ENCODE measurements around the gene OTOR.

The OTOR gene

DNA sequence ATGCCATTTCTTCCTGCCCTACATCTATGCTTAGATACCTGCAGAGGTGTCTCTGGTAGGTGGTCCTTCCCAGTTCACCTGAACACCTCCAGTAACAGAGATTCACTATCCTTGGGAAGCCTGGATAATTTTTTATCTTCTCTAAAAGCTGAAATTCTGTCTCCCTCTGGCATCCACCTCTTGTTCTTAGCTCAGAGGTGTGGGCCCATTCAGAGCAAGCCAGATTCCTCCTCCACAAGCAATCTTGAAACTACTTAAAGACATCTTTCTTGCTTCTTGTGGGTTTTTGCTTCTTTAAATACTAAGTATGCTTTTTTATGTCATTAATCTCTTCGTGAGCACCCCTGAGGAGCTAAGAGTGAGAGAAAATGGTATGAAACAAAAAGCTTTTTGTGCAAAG lies 28.7 kb upstream of the OTOR start:
- no peak for TF ChIP-seq EZH2phosphoT487 (conservative IDR thresholded peaks at IDR 0.05; ENCODE audit: low read length)
- TF ChIP-seq, protein P1, sequence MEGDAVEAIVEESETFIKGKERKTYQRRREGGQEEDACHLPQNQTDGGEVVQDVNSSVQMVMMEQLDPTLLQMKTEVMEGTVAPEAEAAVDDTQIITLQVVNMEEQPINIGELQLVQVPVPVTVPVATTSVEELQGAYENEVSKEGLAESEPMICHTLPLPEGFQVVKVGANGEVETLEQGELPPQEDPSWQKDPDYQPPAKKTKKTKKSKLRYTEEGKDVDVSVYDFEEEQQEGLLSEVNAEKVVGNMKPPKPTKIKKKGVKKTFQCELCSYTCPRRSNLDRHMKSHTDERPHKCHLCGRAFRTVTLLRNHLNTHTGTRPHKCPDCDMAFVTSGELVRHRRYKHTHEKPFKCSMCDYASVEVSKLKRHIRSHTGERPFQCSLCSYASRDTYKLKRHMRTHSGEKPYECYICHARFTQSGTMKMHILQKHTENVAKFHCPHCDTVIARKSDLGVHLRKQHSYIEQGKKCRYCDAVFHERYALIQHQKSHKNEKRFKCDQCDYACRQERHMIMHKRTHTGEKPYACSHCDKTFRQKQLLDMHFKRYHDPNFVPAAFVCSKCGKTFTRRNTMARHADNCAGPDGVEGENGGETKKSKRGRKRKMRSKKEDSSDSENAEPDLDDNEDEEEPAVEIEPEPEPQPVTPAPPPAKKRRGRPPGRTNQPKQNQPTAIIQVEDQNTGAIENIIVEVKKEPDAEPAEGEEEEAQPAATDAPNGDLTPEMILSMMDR (IDR thresholded peaks at IDR 0.05; ENCODE audit: insufficient read depth, low read length, poor library complexity, severe bottlenecking), result no peak
- Histone ChIP-seq H3K27ac (ENCODE audit: low read depth, low read length) (no peak overlapping the region), H3K9me3 (ENCODE audit: insufficient read depth, low read length) (no peaks in the 10 kb centered on the region), H3K9ac (ENCODE audit: low read length) (no peak overlapping the region), H3K27me3 (ENCODE audit: low read length) (no peaks in the 10 kb centered on the region), H3K4me3 (ENCODE audit: insufficient read depth, low read length, poor library complexity, severe bottlenecking) (no peak overlapping the region), H3K36me3 (ENCODE audit: low read length) (no peaks in the 10 kb centered on the region), H3K4me2 (ENCODE audit: low read depth, low read length, poor library complexity, severe bottlenecking) (no peak overlapping the region), H3K9me2 (replicated peaks; ENCODE audit: insufficient read depth, low read length) (no peaks in the 10 kb centered on the region), H2AFZ (ENCODE audit: low read depth, low read length, severe bottlenecking) (no peak overlapping the region), H4K20me1 (ENCODE audit: low read depth, low read length) (no peaks in the 10 kb centered on the region), H3F3A (ENCODE audit: insufficient read depth) (no peaks in the 10 kb centered on the region), H3K79me2 (ENCODE audit: insufficient read depth, low read length) (no peaks in the 10 kb centered on the region)

DNA sequence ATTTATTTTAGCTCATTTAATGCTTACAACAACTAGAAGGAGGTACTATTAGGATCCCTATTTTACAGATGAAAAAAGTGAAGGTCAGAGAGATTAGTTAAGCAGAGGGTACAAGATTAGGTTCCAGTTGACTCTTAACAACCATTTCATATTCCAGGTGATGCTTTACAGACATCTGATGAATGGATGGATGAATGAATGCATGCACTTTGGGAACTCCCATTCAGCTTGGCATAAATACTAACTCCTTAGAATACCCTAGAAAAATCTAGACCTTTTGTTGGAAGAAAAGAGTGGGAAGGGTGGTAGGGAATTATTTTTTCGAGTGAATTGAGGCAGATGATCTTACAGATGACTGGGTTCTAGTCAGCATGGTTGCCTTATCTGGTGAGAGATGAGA lies 19.1 kb upstream of the OTOR start:
- no peak overlapping the region for H3K4me2 ChIP-seq (ENCODE audit: low read depth, low read length, poor library complexity, severe bottlenecking)
- no peak overlapping the region for H3K9ac ChIP-seq (ENCODE audit: low read length)
- no peaks in the 10 kb centered on the region for H3K9me2 ChIP-seq (replicated peaks; ENCODE audit: insufficient read depth, low read length)
- no peaks in the 10 kb centered on the region for H4K20me1 ChIP-seq (ENCODE audit: low read depth, low read length)
- no peak overlapping the region for H3K27ac ChIP-seq (ENCODE audit: low read depth, low read length)
- H3K27me3 ChIP-seq (ENCODE audit: low read length), result no peaks in the 10 kb centered on the region
- H3K4me3 ChIP-seq (ENCODE audit: insufficient read depth, low read length, poor library complexity, severe bottlenecking), result peak overlapping the region; percentile 99
- peaks cover 40% of the 10 kb centered on the region for H3K79me2 ChIP-seq (ENCODE audit: insufficient read depth, low read length)
- peaks cover 11% of the 10 kb centered on the region; the same call in 1 of the 2 replicates for H3K9me3 ChIP-seq (ENCODE audit: insufficient read depth, low read length)
- H3K36me3 ChIP-seq (ENCODE audit: low read length), result peaks cover 19% of the 10 kb centered on the region
- peak overlapping the region; percentile 92 for H2AFZ ChIP-seq (ENCODE audit: low read depth, low read length, severe bottlenecking)
- H3F3A ChIP-seq (ENCODE audit: insufficient read depth), result no peaks in the 10 kb centered on the region
- no peak for TF ChIP-seq EZH2phosphoT487 (conservative IDR thresholded peaks at IDR 0.05; ENCODE audit: low read length)
- TF ChIP-seq, protein P1 (IDR thresholded peaks at IDR 0.05; ENCODE audit: insufficient read depth, low read length, poor library complexity, severe bottlenecking), result no peak

DNA sequence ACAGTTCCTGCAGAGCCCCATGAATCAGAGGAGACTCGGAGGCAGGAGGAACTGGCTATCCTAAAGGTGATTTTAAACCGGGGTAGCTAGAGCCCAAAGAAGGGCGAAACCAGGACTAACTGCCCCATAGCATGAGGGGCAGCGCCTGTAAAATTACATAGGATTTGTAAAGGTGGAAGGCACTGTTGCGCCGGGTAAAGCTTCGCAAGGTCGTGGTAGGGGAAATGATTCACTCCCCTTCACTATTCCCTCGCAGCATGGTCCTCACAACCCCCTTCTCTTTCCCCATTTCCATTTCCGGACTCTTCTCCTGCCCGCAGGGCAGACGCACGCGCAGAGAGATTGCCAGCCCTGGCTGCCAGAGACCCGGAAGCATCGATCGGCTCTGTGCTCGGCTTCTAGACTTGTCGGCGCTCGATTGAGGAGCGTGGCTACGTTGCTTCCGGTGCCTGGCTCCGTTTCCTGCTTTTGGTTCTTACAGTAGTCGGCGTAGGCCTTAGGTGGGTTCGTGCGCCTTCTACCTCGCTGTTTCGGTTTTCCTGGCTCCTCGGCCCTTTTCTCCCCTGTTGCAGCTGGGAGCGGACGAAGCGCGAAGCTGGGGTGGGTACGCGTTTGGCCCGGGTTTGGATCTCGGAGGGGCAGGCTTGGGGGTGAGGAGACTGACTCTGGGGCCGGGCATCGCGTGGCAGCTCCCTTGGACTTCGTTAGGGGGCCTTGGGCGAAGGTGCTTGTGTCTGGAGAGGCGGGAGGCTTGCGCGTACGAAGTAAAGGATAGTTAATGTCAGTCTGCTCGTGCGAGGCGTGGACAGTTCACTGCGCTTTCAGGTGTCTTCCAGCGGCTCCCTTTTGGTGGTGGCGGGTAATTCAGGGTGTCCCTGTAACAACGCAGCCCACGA lies 18.3 kb upstream of the OTOR start, which contains the start of gene SNRPB2:
SNRPB2 (plus strand) TSS at position 462 of the 896 bp plus-strand sequence. CDS start 1,677 bp downstream, outside the sequence.
- Histone ChIP-seq H3K27ac (ENCODE audit: low read depth, low read length) (peak within 1 kb of the TSS; percentile 51; the same call in 1 of the 2 replicates), H3K4me3 (ENCODE audit: insufficient read depth, low read length, poor library complexity, severe bottlenecking) (peak within 1 kb of the TSS; percentile 99), H4K20me1 (ENCODE audit: low read depth, low read length) (no peaks in the 10 kb centered on the region), H3K79me2 (ENCODE audit: insufficient read depth, low read length) (peaks cover 48% of the 10 kb centered on the region), H3K9ac (ENCODE audit: low read length) (peak within 1 kb of the TSS; percentile 94), H3K9me3 (ENCODE audit: insufficient read depth, low read length) (peaks cover 11% of the 10 kb centered on the region; the same call in 1 of the 2 replicates), H3F3A (ENCODE audit: insufficient read depth) (no peaks in the 10 kb centered on the region), H2AFZ (ENCODE audit: low read depth, low read length, severe bottlenecking) (peak within 1 kb of the TSS; percentile 92), H3K9me2 (replicated peaks; ENCODE audit: insufficient read depth, low read length) (no peaks in the 10 kb centered on the region), H3K27me3 (ENCODE audit: low read length) (no peaks in the 10 kb centered on the region), H3K36me3 (ENCODE audit: low read length) (peaks cover 23% of the 10 kb centered on the region), H3K4me2 (ENCODE audit: low read depth, low read length, poor library complexity, severe bottlenecking) (peak within 1 kb of the TSS; percentile 87)
- TF ChIP-seq EZH2phosphoT487 (conservative IDR thresholded peaks at IDR 0.05; ENCODE audit: low read length), result no peak
- TF ChIP-seq, protein P1 (IDR thresholded peaks at IDR 0.05; ENCODE audit: insufficient read depth, low read length, poor library complexity, severe bottlenecking), result no peak

Measured in SU-DHL-6 (cell line).